T-cell (primary cell): Measurements from ENCODE around the gene CTDP1. TPM values are rescaled to one million over a fixed set of nuclear protein-coding genes. Genes with fewer than 3 reads are reported as not detected.

Source experiments
- ATAC-seq, 4 experiments: fragments of 200-7000 bp in 3 of 4; fragments of 150-1000 bp in 1 of 4; cut with Tn5 transposase; replicated peaks in 1 of 4; 1 replicate in 3 of 4; 2 replicates in 1 of 4; pipeline ENCODE4 v1.10.0; 2021; ENCODE audit warnings: moderate library complexity in 3 of 4, mild to moderate bottlenecking in 2 of 4, moderate number of reproducible peaks in 1 of 4
- CTCF ChIA-PET, 2 donors: fragments of 300-600 bp; sonication (Branson Sonifier 250); formaldehyde crosslinking; loops; one replicate each; lab custom pipeline; 2022; ENCODE audit warnings: antibody characterized with exemption in 2 of 2; lab: Charles Lee
- POLR2A ChIA-PET, 2 donors: fragments of 300-600 bp; sonication (Branson Sonifier 250); formaldehyde crosslinking; loops; one replicate each; lab custom pipeline; 2022; ENCODE audit warnings: antibody characterized with exemption in 2 of 2; lab: Charles Lee
- DNase-seq, 35 experiments: peaks; one replicate each; pipeline versions ENCODE4 v3.0.0 to v3.0.0-alpha.2; 2013 to 2023
- H3K27ac ChIP-seq: one replicate; pipeline ENCODE4 v1.5.1; 2013; ENCODE audit warnings: low read length
- H3K27me3 ChIP-seq, 2 experiments: replicated peaks in 1 of 2; 1 replicate in 1 of 2; 2 replicates in 1 of 2; pipeline versions ENCODE4 v1.6.1 to v1.7.0; 2013; ENCODE audit warnings: low read length in 1 of 2, mixed read lengths in 1 of 2; ENCODE audit not compliant: control insufficient read depth in 2 of 2, insufficient read depth in 2 of 2; ENCODE audit errors: extremely low read depth in 1 of 2
- H3K36me3 ChIP-seq, 2 donors: 1 replicate in 1 of 2; 2 replicates in 1 of 2; pipeline versions ENCODE4 v1.6.1 to v1.7.0; 2013; ENCODE audit warnings: low read length in 1 of 2; ENCODE audit not compliant: control insufficient read depth in 2 of 2, insufficient read depth in 1 of 2; ENCODE audit errors: extremely low read depth in 1 of 2
- H3K4me1 ChIP-seq, 2 experiments: 1 replicate in 1 of 2; 2 replicates in 1 of 2; pipeline versions ENCODE4 v1.6.1 to v1.7.0; 2013; ENCODE audit warnings: low read length in 2 of 2, mixed read lengths in 1 of 2; ENCODE audit not compliant: insufficient read depth in 2 of 2, control insufficient read depth in 1 of 2; ENCODE audit errors: extremely low read depth in 1 of 2
- H3K4me3 ChIP-seq, 2 donors: 1 replicate in 1 of 2; 2 replicates in 1 of 2; pipeline versions ENCODE4 v1.5.1 to v1.7.0; 2013; ENCODE audit warnings: mild to moderate bottlenecking in 2 of 2, low read length in 1 of 2, moderate library complexity in 1 of 2; ENCODE audit not compliant: control insufficient read depth in 1 of 2; ENCODE audit errors: extremely low read depth in 1 of 2
- H3K9me3 ChIP-seq: 2 replicates; pipeline ENCODE4 v1.7.0; 2013
- H3K27ac Mint-ChIP-seq, 2 donors: one replicate each; pipeline ENCODE4 v1.8.0; 2020 to 2021; ENCODE audit warnings: mild to moderate bottlenecking in 2 of 2, mixed read lengths in 2 of 2
- H3K27me3 Mint-ChIP-seq, 2 donors: one replicate each; pipeline ENCODE4 v1.8.0; 2021 to 2022; ENCODE audit warnings: mixed read lengths in 2 of 2
- H3K36me3 Mint-ChIP-seq: one replicate; pipeline ENCODE4 v1.8.0; 2021; ENCODE audit warnings: mixed read lengths
- H3K4me1 Mint-ChIP-seq, 3 donors: one replicate each; pipeline ENCODE4 v1.8.0; 2020 to 2022; ENCODE audit warnings: mixed read lengths in 3 of 3, mild to moderate bottlenecking in 1 of 3
- H3K4me3 Mint-ChIP-seq, 3 donors: one replicate each; pipeline ENCODE4 v1.8.0; 2020 to 2022; ENCODE audit warnings: mild to moderate bottlenecking in 3 of 3, mixed read lengths in 3 of 3, moderate library complexity in 3 of 3
- H3K9me3 Mint-ChIP-seq, 3 donors: one replicate each; pipeline ENCODE4 v1.8.0; 2020 to 2022; ENCODE audit warnings: mixed read lengths in 3 of 3
- WGBS: methylation state at CpG from one replicate; pipeline ENCODE4 v1.1.5; 2013; ENCODE audit warnings: missing lambda C conversion rate; ENCODE audit not compliant: insufficient coverage; 5-methylcytosine and 5-hydroxymethylcytosine counted together
- total RNA-seq, 35 experiments: library from RNA in 6 of 35; stranded (reverse) in 6 of 35; fragments of 120-200 nt in 1 of 35; gene quantifications; one replicate each; pipeline versions ENCODE4 v1.2.1 to v1.2.4 and lab custom pipeline; 2013 to 2026

Gene CTDP1
- total RNA-seq, 5 donors from 2014 or later (not counting 1 experiment from before 2014, with no cell fraction given), result 46.3 to 78.0 (median 49.4) TPM

GRCh38 chr18:79702906-79703305, 23.3 kb downstream of the CTDP1 start:
- no peak for ATAC-seq
- Mint-ChIP-seq H3K27ac (no peak overlapping the region), H3K36me3 (peaks cover 67% of the 10 kb centered on the region), H3K9me3 (no peaks in the 10 kb centered on the region), H3K4me1 (peaks cover 2 to 6% (median 6%) of the 10 kb centered on the region in 3 donors), H3K4me3 (no peak overlapping the region), H3K27me3 (no peaks in the 10 kb centered on the region)
- no peak overlapping the region for H3K27ac ChIP-seq
- H3K36me3 ChIP-seq, result peaks cover 8 to 91% of the 10 kb centered on the region in 2 donors
- H3K27me3 ChIP-seq, result no peaks in the 10 kb centered on the region
- ChIA-PET CTCF (no interaction called here), POLR2A (interaction anchor here (0.6 kb wide), 2 partner anchors 21 to 275 kb away, joined by 3 to 4 read pairs; no protein-coding TSS in a partner anchor)
- no peak overlapping the region for H3K4me3 ChIP-seq
- WGBS, result 100% methylated on average over 1 of the region's 5 CpGs
- no peaks in the 10 kb centered on the region for H3K4me1 ChIP-seq
- no peak for DNase-seq
- H3K9me3 ChIP-seq, result no peaks in the 10 kb centered on the region

- Mint-ChIP-seq H3K9me3 (no peaks in the 10 kb centered on the region), H3K4me1 (peaks cover 2 to 6% (median 6%) of the 10 kb centered on the region in 3 donors), H3K27ac (no peak overlapping the region), H3K36me3 (peaks cover 63% of the 10 kb centered on the region), H3K4me3 (no peak overlapping the region), H3K27me3 (no peaks in the 10 kb centered on the region)
- ChIA-PET CTCF (no interaction called here), POLR2A (no interaction called here)
- ATAC-seq (no peak), DNase-seq (no peak)
- Histone ChIP-seq H3K4me1 (no peaks in the 10 kb centered on the region), H3K4me3 (no peak overlapping the region), H3K36me3 (peaks cover 13 to 91% of the 10 kb centered on the region in 2 donors), H3K9me3 (no peaks in the 10 kb centered on the region), H3K27me3 (no peaks in the 10 kb centered on the region), H3K27ac (no peak overlapping the region)
- WGBS, result 98% methylated on average over 24 of the region's 24 CpGs
Measured at GRCh38 chr18:79704631-79705030, 25.0 kb downstream of the CTDP1 start.

GRCh38 chr18:79705272-79705671, 25.7 kb downstream of the CTDP1 start:
- no peaks in the 10 kb centered on the region for H3K27me3 ChIP-seq
- POLR2A ChIA-PET, result no interaction called here
- no peak for DNase-seq
- H3K4me1 Mint-ChIP-seq, result peaks cover 2 to 6% (median 6%) of the 10 kb centered on the region in 3 donors
- no peak overlapping the region for H3K27ac ChIP-seq
- H3K4me3 Mint-ChIP-seq, result no peak overlapping the region
- peaks cover 64% of the 10 kb centered on the region for H3K36me3 Mint-ChIP-seq
- CTCF ChIA-PET, result no interaction called here
- ATAC-seq, result no peak
- peaks cover 13 to 91% of the 10 kb centered on the region in 2 donors for H3K36me3 ChIP-seq
- H3K9me3 Mint-ChIP-seq, result no peaks in the 10 kb centered on the region
- no peaks in the 10 kb centered on the region for H3K9me3 ChIP-seq
- no peak overlapping the region for H3K27ac Mint-ChIP-seq
- H3K4me3 ChIP-seq, result no peak overlapping the region
- WGBS, result 99% methylated on average over 28 of the region's 28 CpGs
- H3K27me3 Mint-ChIP-seq, result no peaks in the 10 kb centered on the region
- H3K4me1 ChIP-seq, result no peaks in the 10 kb centered on the region

GRCh38 chr18:79706006-79706405, 26.4 kb downstream of the CTDP1 start:
- no peak for ATAC-seq
- no peak overlapping the region for H3K4me3 Mint-ChIP-seq

GRCh38 chr18:79706658-79707057, 27.1 kb downstream of the CTDP1 start:
- no peak overlapping the region for H3K4me3 Mint-ChIP-seq
- H3K9me3 Mint-ChIP-seq, result no peaks in the 10 kb centered on the region
- H3K4me1 Mint-ChIP-seq, result peaks cover 2 to 6% (median 6%) of the 10 kb centered on the region in 3 donors
- peaks cover 66% of the 10 kb centered on the region for H3K36me3 Mint-ChIP-seq
- 96% methylated on average over 15 of the region's 16 CpGs for WGBS
- H3K27me3 ChIP-seq, result no peaks in the 10 kb centered on the region
- H3K27ac ChIP-seq, result no peak overlapping the region
- peaks cover 13 to 88% of the 10 kb centered on the region in 2 donors for H3K36me3 ChIP-seq
- H3K27ac Mint-ChIP-seq, result peak overlapping the region in 1 of 2 donors; percentile 44
- ChIA-PET CTCF (no interaction called here), POLR2A (no interaction called here)
- H3K9me3 ChIP-seq, result no peaks in the 10 kb centered on the region
- H3K4me3 ChIP-seq, result no peak overlapping the region
- no peak for ATAC-seq
- no peaks in the 10 kb centered on the region for H3K4me1 ChIP-seq
- no peaks in the 10 kb centered on the region for H3K27me3 Mint-ChIP-seq
- DNase-seq, result no peak

More at GRCh38 chr18:79706006-79706405, 26.4 kb downstream of the CTDP1 start:
- POLR2A ChIA-PET, result no interaction called here
- Histone ChIP-seq H3K36me3 (peaks cover 13 to 88% of the 10 kb centered on the region in 2 donors), H3K27me3 (no peaks in the 10 kb centered on the region), H3K4me1 (no peaks in the 10 kb centered on the region), H3K9me3 (no peaks in the 10 kb centered on the region), H3K27ac (no peak overlapping the region), H3K4me3 (no peak overlapping the region)
- no peaks in the 10 kb centered on the region for H3K9me3 Mint-ChIP-seq
- no peak overlapping the region for H3K27ac Mint-ChIP-seq
- no peak for DNase-seq
- WGBS, result 95% methylated on average over 8 of the region's 14 CpGs
- H3K4me1 Mint-ChIP-seq, result peaks cover 2 to 6% (median 6%) of the 10 kb centered on the region in 3 donors
- no peaks in the 10 kb centered on the region for H3K27me3 Mint-ChIP-seq
- CTCF ChIA-PET, result no interaction called here
- H3K36me3 Mint-ChIP-seq, result peaks cover 64% of the 10 kb centered on the region

GRCh38 chr18:79707239-79707638, 27.6 kb downstream of the CTDP1 start:
- WGBS, result 96% methylated on average over 19 of the region's 19 CpGs
- peaks cover 68% of the 10 kb centered on the region for H3K36me3 Mint-ChIP-seq
- no peaks in the 10 kb centered on the region for H3K27me3 Mint-ChIP-seq
- peaks cover 2 to 6% (median 6%) of the 10 kb centered on the region in 3 donors for H3K4me1 Mint-ChIP-seq
- H3K27me3 ChIP-seq, result no peaks in the 10 kb centered on the region
- POLR2A ChIA-PET, result no interaction called here
- CTCF ChIA-PET, result no interaction called here
- DNase-seq, result no peak
- no peaks in the 10 kb centered on the region for H3K4me1 ChIP-seq
- no peak overlapping the region for H3K27ac ChIP-seq
- no peak overlapping the region for H3K4me3 ChIP-seq
- H3K27ac Mint-ChIP-seq, result no peak overlapping the region
- H3K36me3 ChIP-seq, result peaks cover 13 to 87% of the 10 kb centered on the region in 2 donors
- no peak for ATAC-seq
- H3K9me3 ChIP-seq, result no peaks in the 10 kb centered on the region
- H3K4me3 Mint-ChIP-seq, result no peak overlapping the region
- no peaks in the 10 kb centered on the region for H3K9me3 Mint-ChIP-seq

- no peak for ATAC-seq
- 74% methylated on average over 8 of the region's 15 CpGs for WGBS
- DNase-seq, result no peak
- Mint-ChIP-seq H3K27me3 (no peaks in the 10 kb centered on the region), H3K27ac (no peak overlapping the region), H3K36me3 (peaks cover 71% of the 10 kb centered on the region), H3K4me3 (no peak overlapping the region), H3K9me3 (no peaks in the 10 kb centered on the region), H3K4me1 (peaks cover 2 to 6% (median 6%) of the 10 kb centered on the region in 3 donors)
- Histone ChIP-seq H3K36me3 (peaks cover 13 to 87% of the 10 kb centered on the region in 2 donors), H3K27me3 (no peaks in the 10 kb centered on the region), H3K4me3 (no peak overlapping the region), H3K9me3 (no peaks in the 10 kb centered on the region), H3K27ac (no peak overlapping the region), H3K4me1 (no peaks in the 10 kb centered on the region)
- ChIA-PET POLR2A (no interaction called here), CTCF (no interaction called here)
Measured at GRCh38 chr18:79707671-79708070, 28.1 kb downstream of the CTDP1 start.
